ENCODE measurements around the gene ZMYND10.
"Not testable (repeated sequence)": the region's sequence is repeated elsewhere in the genome, so short reads cannot be mapped to it uniquely, and the experiment has no call there.

The ZMYND10 gene

DNA sequence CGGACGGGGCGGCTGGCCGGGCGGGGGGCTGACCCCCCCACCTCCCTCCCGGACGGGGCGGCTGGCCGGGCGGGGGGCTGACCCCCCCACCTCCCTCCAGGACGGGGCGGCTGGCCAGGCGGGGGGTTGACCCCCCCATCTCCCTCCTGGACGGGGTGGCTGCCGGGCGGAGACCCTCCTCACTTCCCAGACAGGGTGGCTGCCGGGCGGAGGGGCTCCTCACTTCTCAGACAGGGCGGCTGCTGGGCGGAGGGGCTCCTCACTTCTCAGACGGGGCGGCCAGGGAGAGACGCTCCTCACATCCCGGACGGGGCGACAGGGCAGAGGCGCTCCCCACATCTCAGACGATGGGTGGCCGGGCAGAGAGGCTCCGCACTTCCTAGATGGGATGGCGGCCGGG lies 33.5 kb downstream of the ZMYND10 start:
- H3K27ac ChIP-seq (ENCODE audit: low read depth, low read length); H3K4me1 ChIP-seq (ENCODE audit: insufficient read depth, low read length); H3K36me3 ChIP-seq (ENCODE audit: insufficient read depth, low read length); H3K9ac ChIP-seq (ENCODE audit: low read length); H3K9me3 ChIP-seq (ENCODE audit: low read length); H3K27me3 ChIP-seq (ENCODE audit: control insufficient read depth in 1 of 2, insufficient read depth in 2 of 2, low read length in 2 of 2); H3K4me3 ChIP-seq (ENCODE audit: low read depth in 1 of 2, low read length in 2 of 2): not testable (repeated sequence)

DNA sequence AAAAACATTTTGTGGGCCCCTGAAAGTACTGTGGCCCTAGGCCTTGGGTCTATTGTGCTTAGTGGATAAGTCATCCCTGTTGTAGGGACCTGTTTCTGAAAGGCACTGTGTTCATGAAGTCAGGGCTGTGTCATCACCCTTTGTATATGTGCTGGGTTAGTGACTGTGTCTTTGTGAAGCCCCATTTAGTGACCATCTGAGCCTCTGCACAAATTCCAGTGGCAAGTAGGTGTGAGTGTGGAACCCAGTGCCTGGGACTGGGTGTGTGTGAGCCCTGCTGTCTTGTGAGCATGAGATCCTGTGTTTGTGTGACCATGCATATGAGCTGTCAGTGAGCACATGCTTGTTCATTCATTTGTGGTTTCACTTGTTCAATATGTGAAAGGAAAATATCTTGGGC lies 40.9 kb downstream of the ZMYND10 start:
- no peak overlapping the region for H3K27ac ChIP-seq (ENCODE audit: low read depth, low read length)

DNA sequence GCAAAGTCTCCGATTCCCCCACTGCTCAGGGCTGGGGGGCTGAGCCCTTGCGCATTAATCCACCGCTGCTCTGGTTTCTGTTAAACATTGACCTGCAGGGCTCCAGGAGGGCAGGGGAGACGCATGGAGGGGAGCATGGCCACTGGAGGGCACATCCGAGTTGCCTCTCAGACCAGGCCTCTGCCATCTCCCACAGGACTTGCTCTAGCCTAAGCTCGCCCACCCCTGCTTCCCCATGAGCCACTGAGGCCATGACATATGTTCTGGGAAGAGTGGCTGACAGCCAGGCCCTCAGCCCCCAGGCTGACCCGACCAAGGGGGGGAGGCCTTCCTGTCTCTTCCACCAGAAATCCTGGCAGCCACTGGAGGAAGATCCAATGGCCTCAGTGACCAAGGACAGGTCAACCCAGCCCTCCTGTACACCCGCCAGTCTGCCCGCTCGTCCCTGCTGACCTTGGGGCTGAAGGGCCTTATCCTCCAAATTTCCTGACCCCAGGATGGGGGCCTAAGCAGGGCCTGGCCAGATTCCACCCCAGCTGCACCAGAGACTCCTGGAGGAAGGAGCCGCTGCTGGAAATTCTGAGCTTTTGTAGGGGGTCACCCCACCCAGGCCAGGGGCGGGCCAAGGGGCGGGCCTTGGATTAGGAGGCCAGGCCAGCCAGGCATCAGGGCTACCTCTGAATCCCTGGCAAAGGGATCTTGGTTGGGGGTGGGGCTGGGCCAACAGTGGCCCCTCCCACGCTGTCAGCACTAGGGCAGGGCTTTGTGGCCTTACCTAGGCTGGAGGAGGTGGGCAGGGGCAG lies 42.3 kb downstream of the ZMYND10 start, which contains the start of gene HYAL1:
Gene HYAL1 (minus strand): TSS at position 562 of the 803 bp plus-strand sequence. CDS start 618 bp downstream, outside the sequence.
- Histone ChIP-seq H3K9me3 (ENCODE audit: low read length) (no peaks in the 10 kb centered on the region), H3K27me3 (ENCODE audit: control insufficient read depth in 1 of 2, insufficient read depth in 2 of 2, low read length in 2 of 2) (no peaks in the 10 kb centered on the region), H3K4me3 (ENCODE audit: low read depth in 1 of 2, low read length in 2 of 2) (no peak within 1 kb of the TSS), H3K9ac (ENCODE audit: low read length) (no peak within 1 kb of the TSS), H3K4me1 (ENCODE audit: insufficient read depth, low read length) (peaks cover 25% of the 10 kb centered on the region), H3K36me3 (ENCODE audit: insufficient read depth, low read length) (no peaks in the 10 kb centered on the region), H3K27ac (ENCODE audit: low read depth, low read length) (peak within 1 kb of the TSS; percentile 24)

More for the DNA sequence above, 40.9 kb downstream of the ZMYND10 start:
- Histone ChIP-seq H3K9ac (ENCODE audit: low read length) (no peak overlapping the region), H3K36me3 (ENCODE audit: insufficient read depth, low read length) (no peaks in the 10 kb centered on the region), H3K4me3 (ENCODE audit: low read depth in 1 of 2, low read length in 2 of 2) (no peak overlapping the region), H3K27me3 (ENCODE audit: control insufficient read depth in 1 of 2, insufficient read depth in 2 of 2, low read length in 2 of 2) (no peaks in the 10 kb centered on the region), H3K9me3 (ENCODE audit: low read length) (no peaks in the 10 kb centered on the region), H3K4me1 (ENCODE audit: insufficient read depth, low read length) (peaks cover 19% of the 10 kb centered on the region)

DNA sequence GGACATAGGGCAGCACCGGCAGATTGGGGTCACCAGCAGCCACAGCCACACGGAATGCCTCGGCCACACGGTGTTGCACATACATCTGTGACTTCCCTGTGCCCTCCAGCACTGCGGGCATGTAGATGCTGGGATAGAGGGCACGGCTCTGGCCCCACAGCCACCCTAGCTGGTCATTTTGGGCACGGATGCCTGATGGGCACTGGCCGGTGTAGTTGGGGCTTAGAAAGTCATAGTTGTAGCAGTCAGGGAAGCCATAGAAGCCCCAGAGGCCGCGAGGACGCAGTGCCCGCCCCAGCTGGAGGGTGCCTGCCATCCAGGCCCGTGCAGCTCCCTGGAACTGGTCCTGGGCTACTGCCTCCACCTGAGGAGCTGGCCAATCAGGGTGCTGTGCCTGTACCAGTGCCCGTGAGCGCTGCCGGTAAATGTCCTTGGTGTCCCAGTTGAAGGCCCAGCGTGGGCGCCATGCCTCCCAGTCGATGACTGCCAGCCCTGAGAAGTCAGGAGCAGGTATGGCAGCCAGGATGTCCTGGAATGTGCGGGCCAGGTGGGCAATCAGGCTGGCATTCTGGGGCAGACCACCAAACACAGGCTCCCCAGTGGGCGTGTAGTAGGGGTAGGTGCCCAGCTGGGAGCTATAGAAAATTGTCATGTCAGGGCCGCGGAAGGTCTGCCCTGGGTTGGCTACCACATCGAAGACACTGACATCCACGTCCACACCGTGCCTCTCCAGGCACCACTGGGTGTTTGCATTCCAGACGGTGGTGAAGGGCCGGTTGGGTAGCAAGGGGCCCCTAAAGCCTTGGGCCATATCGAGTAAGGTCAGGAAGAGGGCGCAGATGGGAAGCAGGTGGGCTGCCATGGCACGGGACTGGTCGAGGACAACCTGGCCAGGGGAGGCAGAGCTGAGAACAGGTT lies 43.2 kb downstream of the ZMYND10 start:
- H3K4me1 ChIP-seq (ENCODE audit: insufficient read depth, low read length): peaks cover 28% of the 10 kb centered on the region
- no peak overlapping the region for H3K4me3 ChIP-seq (ENCODE audit: low read depth in 1 of 2, low read length in 2 of 2)
- no peak overlapping the region for H3K9ac ChIP-seq (ENCODE audit: low read length)

DNA sequence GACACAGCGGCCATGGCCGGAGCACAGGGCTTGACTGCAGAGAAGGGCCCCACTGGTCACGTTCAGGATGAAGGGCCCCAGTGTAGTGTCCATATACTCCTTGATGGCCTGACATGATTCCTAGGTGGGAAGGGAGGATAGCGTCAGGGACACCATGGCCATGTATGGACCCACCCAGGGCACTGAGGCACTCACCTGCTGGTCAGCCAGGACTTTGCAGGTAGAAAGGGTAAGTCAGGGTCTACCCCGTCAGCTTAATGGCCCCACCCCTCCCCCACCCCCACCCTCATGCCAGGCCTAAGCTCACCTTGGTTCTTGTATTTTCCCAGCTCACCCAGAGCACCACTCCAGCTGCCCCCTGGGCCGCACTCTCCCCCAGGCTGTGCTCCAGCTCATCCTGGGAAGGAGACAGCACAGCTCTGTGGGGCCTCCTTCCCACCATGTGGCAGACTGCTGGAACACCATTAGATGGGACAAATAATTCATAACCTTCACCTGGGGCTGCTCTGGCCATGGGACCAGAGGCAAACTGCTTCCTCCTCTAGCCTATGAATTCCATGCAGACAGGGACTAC lies 44.8 kb downstream of the ZMYND10 start:
- no peaks in the 10 kb centered on the region for H3K36me3 ChIP-seq (ENCODE audit: insufficient read depth, low read length)
- H3K4me1 ChIP-seq (ENCODE audit: insufficient read depth, low read length): peaks cover 28% of the 10 kb centered on the region
- no peaks in the 10 kb centered on the region for H3K9me3 ChIP-seq (ENCODE audit: low read length)
- peak overlapping the region; percentile 23 to 54 for H3K4me3 ChIP-seq (ENCODE audit: low read depth in 1 of 2, low read length in 2 of 2)
- no peak overlapping the region for H3K9ac ChIP-seq (ENCODE audit: low read length)
- H3K27me3 ChIP-seq (ENCODE audit: control insufficient read depth in 1 of 2, insufficient read depth in 2 of 2, low read length in 2 of 2): no peaks in the 10 kb centered on the region
- peak overlapping the region; percentile 89 for H3K27ac ChIP-seq (ENCODE audit: low read depth, low read length)

More for the DNA sequence above, 43.2 kb downstream of the ZMYND10 start:
- Histone ChIP-seq H3K27ac (ENCODE audit: low read depth, low read length) (no peak overlapping the region), H3K27me3 (ENCODE audit: control insufficient read depth in 1 of 2, insufficient read depth in 2 of 2, low read length in 2 of 2) (no peaks in the 10 kb centered on the region), H3K36me3 (ENCODE audit: insufficient read depth, low read length) (no peaks in the 10 kb centered on the region), H3K9me3 (ENCODE audit: low read length) (no peaks in the 10 kb centered on the region)

DNA sequence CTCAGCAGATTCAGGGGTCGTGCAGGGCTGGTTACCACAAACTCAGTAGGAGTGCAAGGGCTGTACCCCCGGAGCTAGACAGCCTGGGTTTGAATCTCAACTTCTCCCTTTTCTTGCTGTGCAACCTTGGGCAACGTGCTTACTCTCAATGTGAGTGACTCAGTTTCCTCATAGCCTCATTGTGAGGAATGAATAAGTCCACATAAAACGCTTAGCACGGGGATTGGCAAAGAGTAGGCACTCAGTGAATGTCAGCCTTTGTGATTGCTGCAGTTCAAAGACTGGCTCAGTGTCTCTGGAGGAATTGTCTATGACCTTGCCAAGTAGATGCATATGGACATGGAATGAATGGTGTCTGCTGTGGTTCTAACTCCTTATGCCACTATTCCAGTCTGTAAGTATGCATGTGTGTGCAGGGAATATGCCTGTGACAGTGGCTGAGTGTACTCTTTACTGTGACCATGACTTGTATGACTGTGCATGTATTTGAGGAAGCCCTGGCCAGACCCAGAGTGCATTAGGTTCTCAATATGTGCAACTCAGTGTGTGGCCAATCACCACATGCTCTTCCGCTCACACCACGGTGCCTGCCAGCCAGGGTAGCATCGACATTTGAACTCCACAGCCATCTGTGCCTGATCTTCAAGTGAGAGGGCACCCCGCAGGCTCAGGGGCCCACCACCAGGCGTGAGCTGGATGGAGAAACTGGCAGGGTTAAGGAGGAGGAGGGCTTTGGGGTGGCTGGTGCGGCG lies 45.4 kb downstream of the ZMYND10 start:
- Histone ChIP-seq H3K27ac (ENCODE audit: low read depth, low read length) (peak overlapping the region; percentile 89), H3K27me3 (ENCODE audit: control insufficient read depth in 1 of 2, insufficient read depth in 2 of 2, low read length in 2 of 2) (no peaks in the 10 kb centered on the region), H3K4me3 (ENCODE audit: low read depth in 1 of 2, low read length in 2 of 2) (peak overlapping the region; percentile 50 to 54), H3K9ac (ENCODE audit: low read length) (peak overlapping the region; percentile 32), H3K4me1 (ENCODE audit: insufficient read depth, low read length) (peaks cover 28% of the 10 kb centered on the region), H3K36me3 (ENCODE audit: insufficient read depth, low read length) (no peaks in the 10 kb centered on the region), H3K9me3 (ENCODE audit: low read length) (no peaks in the 10 kb centered on the region)

DNA sequence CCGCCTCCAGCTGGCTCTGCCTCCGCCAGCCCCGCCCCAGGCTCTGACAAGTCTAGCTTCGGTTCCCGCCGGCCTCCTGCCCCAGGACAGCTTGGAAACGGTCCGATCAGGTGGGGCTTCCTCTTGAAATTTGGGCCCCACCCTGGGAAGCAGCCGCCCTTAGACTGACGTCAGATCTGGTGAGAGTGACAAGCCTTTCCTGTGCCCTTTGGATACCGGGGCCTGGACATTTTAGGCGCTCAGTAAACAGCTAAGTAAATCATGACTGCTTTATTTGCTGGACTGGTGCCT lies 45.9 kb downstream of the ZMYND10 start:
- Histone ChIP-seq H3K9me3 (ENCODE audit: low read length) (no peaks in the 10 kb centered on the region), H3K4me1 (ENCODE audit: insufficient read depth, low read length) (peaks cover 28% of the 10 kb centered on the region), H3K36me3 (ENCODE audit: insufficient read depth, low read length) (no peaks in the 10 kb centered on the region), H3K9ac (ENCODE audit: low read length) (peak overlapping the region; percentile 32), H3K27ac (ENCODE audit: low read depth, low read length) (peak overlapping the region; percentile 89), H3K27me3 (ENCODE audit: control insufficient read depth in 1 of 2, insufficient read depth in 2 of 2, low read length in 2 of 2) (no peaks in the 10 kb centered on the region), H3K4me3 (ENCODE audit: low read depth in 1 of 2, low read length in 2 of 2) (peak overlapping the region; percentile 50 to 54)

DNA sequence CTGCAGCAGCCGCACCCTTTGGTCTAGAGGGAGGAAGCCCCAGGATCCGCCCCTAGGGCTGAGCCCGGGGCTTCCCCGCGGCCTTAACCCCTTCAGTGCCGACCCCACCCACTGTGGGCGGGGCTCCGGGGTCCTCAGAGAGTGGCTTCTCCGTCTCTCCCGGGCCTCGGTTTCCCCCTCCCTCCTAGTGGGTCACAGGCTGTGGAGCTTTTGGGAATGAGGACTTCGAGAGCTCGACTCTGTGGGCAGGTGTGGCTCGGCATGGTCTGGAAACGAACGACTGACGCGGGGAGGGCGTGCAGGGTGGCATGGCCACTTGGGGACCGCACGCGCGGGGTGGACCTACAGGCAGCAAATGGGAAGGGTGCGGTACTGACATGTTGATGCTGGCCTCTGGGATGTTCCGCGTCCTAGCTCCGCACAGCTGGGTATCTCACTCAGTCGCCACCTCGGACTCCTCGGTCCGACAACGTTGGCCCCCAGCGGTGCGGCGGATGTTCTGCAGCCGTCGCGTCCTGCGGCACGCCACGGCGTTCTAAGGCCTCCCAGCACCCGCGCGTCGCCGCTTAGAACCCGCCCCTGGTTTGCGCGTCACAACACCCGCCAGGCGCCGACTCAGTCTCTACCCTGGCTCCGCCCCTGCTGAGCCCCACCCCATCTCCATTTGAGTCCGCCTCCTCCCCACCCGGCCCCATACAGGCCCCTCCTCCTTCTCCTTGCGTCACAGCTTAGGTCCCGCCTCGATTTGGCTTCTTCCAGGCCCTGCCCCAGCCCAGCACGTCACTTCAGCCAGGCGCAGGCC lies 46.5 kb downstream of the ZMYND10 start, which contains the start of the genes HYAL3 and NAA80:
Gene HYAL3 (minus strand): TSS at position 570 of the 802 bp plus-strand sequence. CDS start 3,803 bp downstream, outside the sequence.
Gene NAA80 (minus strand): TSS at position 570 of the 802 bp plus-strand sequence. CDS start 1,942 bp downstream, outside the sequence.
- peaks cover 28% of the 10 kb centered on the region for H3K4me1 ChIP-seq (ENCODE audit: insufficient read depth, low read length)
- no peaks in the 10 kb centered on the region for H3K9me3 ChIP-seq (ENCODE audit: low read length)
- H3K4me3 ChIP-seq (ENCODE audit: low read depth in 1 of 2, low read length in 2 of 2): peak within 1 kb of the TSS; percentile 84 to 91
- no peaks in the 10 kb centered on the region for H3K36me3 ChIP-seq (ENCODE audit: insufficient read depth, low read length)
- H3K9ac ChIP-seq (ENCODE audit: low read length): peak within 1 kb of the TSS; percentile 95
- H3K27ac ChIP-seq (ENCODE audit: low read depth, low read length): peak within 1 kb of the TSS; percentile 89
- H3K27me3 ChIP-seq (ENCODE audit: control insufficient read depth in 1 of 2, insufficient read depth in 2 of 2, low read length in 2 of 2): no peaks in the 10 kb centered on the region

DNA sequence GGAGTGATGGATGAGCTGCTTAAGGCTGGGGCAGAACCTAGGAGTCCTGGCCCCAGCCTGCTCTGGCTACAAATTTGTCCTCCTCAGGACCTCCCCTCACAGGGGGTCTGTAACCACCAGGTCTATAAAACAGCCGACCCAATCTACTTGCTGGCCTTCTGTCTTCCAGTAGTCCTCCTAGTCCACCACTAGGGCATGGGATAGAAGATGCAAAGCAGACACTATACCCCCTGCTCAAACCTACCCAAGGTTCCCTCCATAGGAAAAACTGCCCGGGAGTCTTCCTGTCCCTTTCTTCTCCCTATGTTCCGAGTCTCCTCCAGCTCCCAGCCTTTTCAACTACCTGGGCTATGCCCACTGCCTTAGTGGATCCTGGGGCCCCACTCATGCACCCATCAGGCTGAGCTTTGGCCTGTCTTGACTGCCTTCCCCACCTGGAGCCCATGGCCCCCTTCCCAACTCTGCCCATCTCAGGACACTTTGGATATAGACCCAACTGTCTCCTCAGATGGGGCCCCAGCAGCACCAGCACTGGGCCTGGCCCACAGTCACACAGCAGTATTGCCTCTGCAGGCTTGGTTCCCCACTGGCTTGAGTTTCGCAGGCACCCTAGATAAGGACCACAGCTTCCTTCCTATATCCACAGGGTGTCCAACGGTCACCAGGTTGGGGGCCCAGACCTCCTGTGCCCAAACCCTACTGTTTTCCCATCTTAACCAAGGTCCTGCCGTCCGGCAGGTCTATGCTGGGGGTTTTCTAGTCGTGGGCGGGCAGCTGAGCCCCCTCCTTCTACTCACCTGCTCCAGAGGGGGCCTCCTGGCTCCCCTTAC lies 47.4 kb downstream of the ZMYND10 start:
- Histone ChIP-seq H3K27ac (ENCODE audit: low read depth, low read length) (peak overlapping the region; percentile 80), H3K9ac (ENCODE audit: low read length) (peak overlapping the region; percentile 95), H3K4me1 (ENCODE audit: insufficient read depth, low read length) (peaks cover 30% of the 10 kb centered on the region), H3K9me3 (ENCODE audit: low read length) (no peaks in the 10 kb centered on the region), H3K27me3 (ENCODE audit: control insufficient read depth in 1 of 2, insufficient read depth in 2 of 2, low read length in 2 of 2) (no peaks in the 10 kb centered on the region), H3K4me3 (ENCODE audit: low read depth in 1 of 2, low read length in 2 of 2) (peak overlapping the region; percentile 84 to 91), H3K36me3 (ENCODE audit: insufficient read depth, low read length) (no peaks in the 10 kb centered on the region)
